Measurements from ENCODE around the gene EHHADH.
"Not testable (repeated sequence)": the region's sequence is repeated elsewhere in the genome, so short reads cannot be mapped to it uniquely, and the experiment has no call there.

The EHHADH gene

GRCh38 chr3:185253645-185254410, at the start of gene EHHADH:
Gene EHHADH (minus strand): TSS chr3:185254049. CDS start chr3:185254022, 27 bp downstream.
- peak within 1 kb of the TSS; percentile 78 for H3K4me3 ChIP-seq (replicated peaks; ENCODE audit: low read depth, low read length)
- DNase-seq (ENCODE audit: low read depth): peak; percentile 68
- no peak for TF ChIP-seq CTCF (IDR thresholded peaks at IDR 0.05; ENCODE audit: low read length, missing control alignments)

GRCh38 chr3:185299918-185300426, 46.1 kb upstream of the EHHADH start:
- DNase-seq (ENCODE audit: low read depth); H3K4me3 ChIP-seq (replicated peaks; ENCODE audit: low read depth, low read length): not testable (repeated sequence)

- no peak overlapping the region for H3K4me3 ChIP-seq (replicated peaks; ENCODE audit: low read depth, low read length)
- no peak for DNase-seq (ENCODE audit: low read depth)
- TF ChIP-seq CTCF (IDR thresholded peaks at IDR 0.05; ENCODE audit: low read length, missing control alignments): no peak
Measured at GRCh38 chr3:185297867-185298266, 44.0 kb upstream of the EHHADH start.

GRCh38 chr3:185292238-185292637, 38.4 kb upstream of the EHHADH start:
- H3K4me3 ChIP-seq (replicated peaks; ENCODE audit: low read depth, low read length): no peak overlapping the region
- no peak for TF ChIP-seq CTCF (IDR thresholded peaks at IDR 0.05; ENCODE audit: low read length, missing control alignments)
- DNase-seq (ENCODE audit: low read depth): no peak

- no peak for DNase-seq (ENCODE audit: low read depth)
- no peak overlapping the region for H3K4me3 ChIP-seq (replicated peaks; ENCODE audit: low read depth, low read length)
- no peak for TF ChIP-seq CTCF (IDR thresholded peaks at IDR 0.05; ENCODE audit: low read length, missing control alignments)
Measured at GRCh38 chr3:185290266-185290665, 36.4 kb upstream of the EHHADH start.

- DNase-seq (ENCODE audit: low read depth): peak; percentile 48
- TF ChIP-seq CTCF (IDR thresholded peaks at IDR 0.05; ENCODE audit: low read length, missing control alignments): no peak
- H3K4me3 ChIP-seq (replicated peaks; ENCODE audit: low read depth, low read length): peak overlapping the region; percentile 94
Measured at GRCh38 chr3:185283374-185283935, 29.6 kb upstream of the EHHADH start.

GRCh38 chr3:185282696-185283373, 29.0 kb upstream of the EHHADH start:
- peak; percentile 96 for DNase-seq (ENCODE audit: low read depth)
- H3K4me3 ChIP-seq (replicated peaks; ENCODE audit: low read depth, low read length): peak overlapping the region; percentile 94
- TF ChIP-seq CTCF (IDR thresholded peaks at IDR 0.05; ENCODE audit: low read length, missing control alignments): no peak
